Activated CD8-positive, alpha-beta T cell treated with anti-CD3 and anti-CD28 coated beads for 36 hours (primary cell): ENCODE data around the gene NPAT. TPM values are rescaled to one million over a fixed set of nuclear protein-coding genes. Genes with fewer than 3 reads are reported as not detected.

Experiments used
- ATAC-seq: fragments of 200-7000 bp; cut with Tn5 transposase; one replicate; pipeline ENCODE4 v1.10.0; 2021; ENCODE audit warnings: mild to moderate bottlenecking, moderate library complexity
- CTCF ChIA-PET: fragments of 350-600 bp; sonication (Branson Sonifier 250); formaldehyde crosslinking; loops from one replicate; lab custom pipeline; 2021; ENCODE audit warnings: antibody characterized with exemption; lab: Charles Lee
- POLR2A ChIA-PET: fragments of 350-600 bp; sonication (Branson Sonifier 250); formaldehyde crosslinking; loops from one replicate; lab custom pipeline; 2021; ENCODE audit warnings: antibody characterized with exemption; lab: Charles Lee
- DNase-seq: peaks from one replicate; pipeline ENCODE4 v3.0.0-alpha.2; 2020
- H3K27ac Mint-ChIP-seq: one replicate; pipeline ENCODE4 v1.8.0; 2021; ENCODE audit warnings: mild to moderate bottlenecking, mixed read lengths
- H3K27me3 Mint-ChIP-seq: one replicate; pipeline ENCODE4 v1.8.0; 2021; ENCODE audit warnings: mixed read lengths
- H3K36me3 Mint-ChIP-seq: one replicate; pipeline ENCODE4 v1.8.0; 2021; ENCODE audit warnings: low read depth, mixed read lengths
- H3K4me1 Mint-ChIP-seq: one replicate; pipeline ENCODE4 v1.8.0; 2021; ENCODE audit warnings: low read depth, mixed read lengths
- H3K4me3 Mint-ChIP-seq: one replicate; pipeline ENCODE4 v1.8.0; 2021; ENCODE audit warnings: mild to moderate bottlenecking, moderate library complexity, mixed read lengths
- H3K9me3 Mint-ChIP-seq: one replicate; pipeline ENCODE4 v1.8.0; 2021; ENCODE audit warnings: mixed read lengths
- CTCF ChIP-seq: fragments of 200-600 bp; IDR thresholded peaks from one replicate; pipeline ENCODE4 v1.8.0; 2022; ENCODE audit warnings: antibody characterized with exemption, mild to moderate bottlenecking
- intact Hi-C: fragments of 100-400 bp; cut with micrococcal nuclease; formaldehyde crosslinking; loops from one replicate; pipeline ENCODE4 v1.10.0; 2022
- total RNA-seq, 2 experiments: library from RNA; stranded (reverse); gene quantifications; one replicate each; pipeline ENCODE4 v1.2.3, GENCODE V29; 2021

Gene NPAT
- total RNA-seq, 2 experiments from 2014 or later, result 32.1 to 37.1 TPM

- CTCF ChIA-PET, result interaction anchor here (0.5 to 1.9 kb wide), 2 partner anchors 9 to 59 kb away, joined by 3 to 7 read pairs; no protein-coding TSS in a partner anchor
- Mint-ChIP-seq H3K27ac (peak overlapping the region; percentile 55), H3K4me3 (no peak overlapping the region), H3K27me3 (no peaks in the 10 kb centered on the region), H3K9me3 (no peaks in the 10 kb centered on the region), H3K36me3 (peaks cover 47% of the 10 kb centered on the region), H3K4me1 (peaks cover 63% of the 10 kb centered on the region)
- DNase-seq, result no peak
- intact Hi-C loops, result no loop called here
- no peak for TF ChIP-seq CTCF
- ATAC-seq, result no peak
- POLR2A ChIA-PET, result interaction anchor here (0.6 to 1.3 kb wide), 2 partner anchors 23 to 24 kb away, joined by 3 to 5 read pairs; partner anchors contain the start of genes ATM and NPAT
These were observed 23.9 kb upstream of the NPAT start for GRCh38 chr11:108246308-108246707.

GRCh38 chr11:108242422-108242821, 20.0 kb upstream of the NPAT start:
- ChIA-PET POLR2A (interaction anchor here (0.9 to 8.9 kb wide), 4 partner anchors 9 to 20 kb away, joined by 3 to 121 read pairs (median 4); partner anchors contain the start of genes ATM and NPAT), CTCF (interaction anchor here (1.1 to 8.5 kb wide), 2 partner anchors 17 to 94 kb away, joined by 3 to 79 read pairs; partner anchors contain the start of genes ATM and NPAT)
- H3K9me3 Mint-ChIP-seq, result no peaks in the 10 kb centered on the region
- peaks cover 75% of the 10 kb centered on the region for H3K4me1 Mint-ChIP-seq
- no peaks in the 10 kb centered on the region for H3K27me3 Mint-ChIP-seq
- peak overlapping the region; percentile 93 for H3K27ac Mint-ChIP-seq
- ATAC-seq, result peak; percentile 24
- peak overlapping the region; percentile 43 for H3K4me3 Mint-ChIP-seq
- DNase-seq, result peak; percentile 56
- intact Hi-C loops, result no loop called here
- peaks cover 45% of the 10 kb centered on the region for H3K36me3 Mint-ChIP-seq
- TF ChIP-seq CTCF, result no peak

GRCh38 chr11:108241330-108242037, 19.0 kb upstream of the NPAT start:
- ChIA-PET CTCF (interaction anchor here (1.1 to 8.5 kb wide), 2 partner anchors 16 to 95 kb away, joined by 3 to 79 read pairs; partner anchors contain the start of genes ATM and NPAT), POLR2A (interaction anchor here (0.8 to 8.9 kb wide), 6 partner anchors 8 to 49 kb away, joined by 3 to 121 read pairs (median 4); partner anchors contain the start of genes ATM and NPAT)
- H3K27me3 Mint-ChIP-seq, result no peaks in the 10 kb centered on the region
- no peak for TF ChIP-seq CTCF
- H3K27ac Mint-ChIP-seq, result peak overlapping the region; percentile 93
- peaks cover 45% of the 10 kb centered on the region for H3K36me3 Mint-ChIP-seq
- intact Hi-C loops, result no loop called here
- DNase-seq (peak; percentile 76), ATAC-seq (peak; percentile 72)
- H3K4me1 Mint-ChIP-seq, result peaks cover 76% of the 10 kb centered on the region
- H3K9me3 Mint-ChIP-seq, result no peaks in the 10 kb centered on the region
- peak overlapping the region; percentile 50 for H3K4me3 Mint-ChIP-seq

GRCh38 chr11:108239076-108239475, 16.6 kb upstream of the NPAT start:
- no peak for TF ChIP-seq CTCF
- Mint-ChIP-seq H3K27ac (peak overlapping the region; percentile 88), H3K9me3 (no peaks in the 10 kb centered on the region), H3K36me3 (peaks cover 42% of the 10 kb centered on the region), H3K27me3 (no peaks in the 10 kb centered on the region), H3K4me1 (peaks cover 75% of the 10 kb centered on the region), H3K4me3 (peak overlapping the region; percentile 28)
- DNase-seq, result peak; percentile 57
- ATAC-seq, result no peak
- ChIA-PET CTCF (interaction anchor here (0.9 to 8.5 kb wide), 2 partner anchors 14 to 42 kb away, joined by 4 to 79 read pairs; partner anchors contain the start of genes ATM and NPAT), POLR2A (interaction anchor here (8.9 kb wide), 1 partner anchor 17 kb away, joined by 121 read pairs; the partner anchor contains the start of genes ATM and NPAT)
- intact Hi-C loops, result no loop called here
